ENCODE results near the gene GMPR.

GRCh38 chr6:16299861-16300260 is 61.5 kb downstream of the GMPR start:
- TF ChIP-seq CTCF (IDR thresholded peaks at IDR 0.05) (no peak), POLR2A (IDR thresholded peaks at IDR 0.05) (no peak)

Measured in adrenal gland (tissue), 5 donors.